HEK293 (cell line): ENCODE measurements around the gene ACADM.
"Not testable (repeated sequence)": the region's sequence is repeated elsewhere in the genome, so short reads cannot be mapped to it uniquely, and the experiment has no call there.

ENCODE experiments used
- CTCF ChIA-PET: fragments of 350-600 bp; formaldehyde crosslinking; extraction: SDS; loops from one replicate; lab custom pipeline; 2021; ENCODE audit warnings: antibody characterized with exemption; lab: Yijun Ruan, JAX
- POLR2A ChIA-PET: fragments of 300-600 bp; formaldehyde crosslinking; extraction: SDS; loops from one replicate; lab custom pipeline; 2020; ENCODE audit warnings: antibody characterized with exemption, inconsistent platforms; lab: Yijun Ruan, JAX
- H3K27ac ChIP-seq: fragments of 200-500 bp; sonication (Bioruptor generic); 2 replicates; pipeline ENCODE4 v1.5.1; 2014; ENCODE audit warnings: low read depth, low read length, control low read depth, inconsistent platforms; ENCODE audit errors: extremely low read depth
- H3K36me3 ChIP-seq, 2 experiments: fragments of 200-500 bp in 1 of 2; sonication (Bioruptor generic) in 1 of 2; 1 replicate in 1 of 2; 2 replicates in 1 of 2; pipeline ENCODE4 v1.5.1; 2014 to 2017; ENCODE audit warnings: inconsistent platforms in 2 of 2, low read length in 2 of 2; ENCODE audit not compliant: control insufficient read depth in 2 of 2, insufficient read depth in 1 of 2
- H3K4me1 ChIP-seq: fragments of 200-500 bp; sonication (Bioruptor generic); 2 replicates; pipeline ENCODE4 v1.5.1; 2014; ENCODE audit warnings: mild to moderate bottlenecking, low read length, inconsistent platforms; ENCODE audit not compliant: control insufficient read depth, insufficient read depth
- H3K4me3 ChIP-seq: 2 replicates; pipeline ENCODE4 v1.5.1; 2011; ENCODE audit warnings: low read depth, mild to moderate bottlenecking, control low read depth, low read length, moderate library complexity
- H3K9me3 ChIP-seq: fragments of 200-500 bp; sonication (Bioruptor generic); 2 replicates; pipeline ENCODE4 v1.5.1; 2014; ENCODE audit warnings: low read depth, low read length, inconsistent platforms; ENCODE audit not compliant: control insufficient read depth, insufficient read depth
- GFI1B ChIP-seq: fragments of 450-650 bp; formaldehyde crosslinking; IDR thresholded peaks from 2 replicates; pipeline ENCODE4 v1.5.1; 2016; ENCODE audit warnings: missing biosample characterization, missing genetic modification characterization
- HOXD13 ChIP-seq: sonication (generic); formaldehyde crosslinking; IDR thresholded peaks from 2 replicates; pipeline ENCODE4 v1.8.0; 2022; ENCODE audit warnings: missing genetic modification reagents, borderline replicate concordance
- KLF8 ChIP-seq: fragments of 450-650 bp; formaldehyde crosslinking; IDR thresholded peaks from 2 replicates; pipeline ENCODE4 v1.5.1; 2016; ENCODE audit warnings: missing biosample characterization, missing genetic modification characterization
- SCRT2 ChIP-seq: fragments of 450-650 bp; formaldehyde crosslinking; IDR thresholded peaks from 2 replicates; pipeline ENCODE4 v1.5.1; 2016; ENCODE audit warnings: missing biosample characterization, missing genetic modification characterization
- SP2 ChIP-seq: fragments of 450-650 bp; formaldehyde crosslinking; IDR thresholded peaks from 2 replicates; pipeline ENCODE4 v1.5.1; 2016; ENCODE audit warnings: missing biosample characterization, missing genetic modification characterization
- ZBTB17 ChIP-seq: fragments of 450-650 bp; formaldehyde crosslinking; IDR thresholded peaks from 2 replicates; pipeline ENCODE4 v1.5.1; 2016; ENCODE audit warnings: missing biosample characterization, missing genetic modification characterization
- ZBTB7A ChIP-seq: fragments of 450-650 bp; formaldehyde crosslinking; IDR thresholded peaks from 2 replicates; pipeline ENCODE4 v1.5.1; 2016; ENCODE audit warnings: low read depth, missing biosample characterization, missing genetic modification characterization
- ZFP3 ChIP-seq: fragments of 450-650 bp; formaldehyde crosslinking; IDR thresholded peaks from 2 replicates; pipeline ENCODE4 v1.5.1; 2016; ENCODE audit warnings: low read depth, missing biosample characterization, missing genetic modification characterization
- ZNF155 ChIP-seq: fragments of 450-650 bp; formaldehyde crosslinking; IDR thresholded peaks from 2 replicates; pipeline ENCODE4 v1.5.1; 2016; ENCODE audit warnings: missing biosample characterization, missing genetic modification characterization
- ZNF175 ChIP-seq: fragments of 450-650 bp; formaldehyde crosslinking; IDR thresholded peaks from 2 replicates; pipeline ENCODE4 v1.5.1; 2016; ENCODE audit warnings: missing biosample characterization, missing genetic modification characterization
- ZNF239 ChIP-seq: fragments of 450-650 bp; formaldehyde crosslinking; IDR thresholded peaks from 2 replicates; pipeline ENCODE4 v1.5.1; 2016; ENCODE audit warnings: missing biosample characterization, missing genetic modification characterization
- ZNF416 ChIP-seq: fragments of 450-650 bp; formaldehyde crosslinking; IDR thresholded peaks from 2 replicates; pipeline ENCODE4 v1.5.1; 2016; ENCODE audit warnings: missing biosample characterization, missing genetic modification characterization
- ZNF600 ChIP-seq: fragments of 450-650 bp; formaldehyde crosslinking; IDR thresholded peaks from 2 replicates; pipeline ENCODE4 v1.5.1; 2016; ENCODE audit warnings: missing biosample characterization, missing genetic modification characterization
- ZNF624 ChIP-seq: fragments of 450-650 bp; formaldehyde crosslinking; IDR thresholded peaks from 2 replicates; pipeline ENCODE4 v1.5.1; 2017; ENCODE audit warnings: missing biosample characterization, missing genetic modification characterization
- ZNF660 ChIP-seq: fragments of 450-650 bp; IDR thresholded peaks from 2 replicates; pipeline ENCODE4 v1.5.1; 2018; ENCODE audit warnings: missing biosample characterization, mild to moderate bottlenecking, missing genetic modification characterization
- ZNF76 ChIP-seq: fragments of 450-650 bp; formaldehyde crosslinking; IDR thresholded peaks from 2 replicates; pipeline ENCODE4; 2016; ENCODE audit warnings: low read depth, missing biosample characterization, missing genetic modification characterization, borderline replicate concordance
- ZNF776 ChIP-seq: fragments of 450-650 bp; formaldehyde crosslinking; IDR thresholded peaks from 2 replicates; pipeline ENCODE4 v1.5.0; 2017; ENCODE audit warnings: missing biosample characterization, missing genetic modification characterization, borderline replicate concordance
- TF ChIP-seq, protein P1 (sequence below): fragments of 450-650 bp; formaldehyde crosslinking; IDR thresholded peaks from 2 replicates; pipeline ENCODE4 v1.5.1; 2016; ENCODE audit warnings: missing biosample characterization, missing genetic modification characterization
- TF ChIP-seq, protein P2 (sequence below): fragments of 450-650 bp; formaldehyde crosslinking; IDR thresholded peaks from 2 replicates; pipeline ENCODE4 v1.5.1; 2016; ENCODE audit warnings: missing biosample characterization, missing genetic modification characterization, borderline replicate concordance
- TF ChIP-seq, protein P3 (sequence below): fragments of 450-650 bp; formaldehyde crosslinking; IDR thresholded peaks from 2 replicates; pipeline ENCODE4 v1.5.1; 2017; ENCODE audit warnings: missing biosample characterization, missing genetic modification characterization

ACADM gene

DNA sequence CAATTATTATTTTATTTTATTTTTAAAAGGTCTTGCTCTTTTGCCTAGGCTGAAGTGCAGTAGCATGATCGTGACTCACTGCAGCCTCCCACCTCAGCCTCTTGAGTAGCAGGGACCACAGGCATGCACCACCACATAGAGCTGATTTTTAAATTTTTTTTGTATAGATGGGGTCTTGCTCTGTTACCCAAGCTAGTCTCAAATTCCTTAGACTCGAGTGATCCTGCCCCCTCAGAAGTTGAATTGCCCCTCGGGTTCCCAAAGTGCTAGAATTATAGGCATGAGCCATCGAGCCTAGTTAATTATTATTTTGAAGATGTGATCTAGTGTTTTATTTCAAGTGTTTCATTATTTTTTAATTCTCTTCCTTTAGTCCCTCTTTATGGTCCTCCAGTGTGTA lies 84.4 kb downstream of the ACADM start:
- TF ChIP-seq ZNF776 (tag by site-specific recombination) = no peak
- Histone ChIP-seq H3K4me1 (no peaks in the 10 kb centered on the region), H3K36me3 (no peaks in the 10 kb centered on the region; a peak in 1 of 3 replicates), H3K9me3 (no peaks in the 10 kb centered on the region), H3K27ac (no peak overlapping the region), H3K4me3 (no peak overlapping the region)
- CTCF ChIA-PET = interaction anchor here (0.7 kb wide), 1 partner anchor 70 kb away, joined by 3 read pairs; no protein-coding TSS in a partner anchor
- POLR2A ChIA-PET = no interaction called here

DNA sequence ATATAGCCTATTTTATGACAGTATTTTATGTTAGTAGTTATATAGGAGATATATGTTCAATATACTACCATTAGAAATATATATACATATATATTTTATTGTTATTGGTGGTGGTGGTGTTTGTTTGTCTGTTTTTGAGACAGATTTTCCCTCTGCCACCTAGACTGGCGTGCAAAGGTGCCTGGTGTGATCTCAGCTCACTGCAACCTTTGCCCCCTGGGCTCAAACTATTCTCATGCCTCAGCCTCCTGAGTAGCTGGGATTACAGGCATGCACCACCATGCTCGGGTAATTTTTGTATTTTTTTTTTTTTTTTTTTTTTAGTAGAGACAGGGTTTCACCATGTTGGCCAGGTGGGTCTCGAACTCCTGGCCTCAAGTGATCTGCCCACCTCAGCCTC lies 85.6 kb downstream of the ACADM start:
- POLR2A ChIA-PET, H3K4me1 ChIP-seq, H3K27ac ChIP-seq, H3K9me3 ChIP-seq, H3K4me3 ChIP-seq, H3K36me3 ChIP-seq, CTCF ChIA-PET: not testable (repeated sequence)

DNA sequence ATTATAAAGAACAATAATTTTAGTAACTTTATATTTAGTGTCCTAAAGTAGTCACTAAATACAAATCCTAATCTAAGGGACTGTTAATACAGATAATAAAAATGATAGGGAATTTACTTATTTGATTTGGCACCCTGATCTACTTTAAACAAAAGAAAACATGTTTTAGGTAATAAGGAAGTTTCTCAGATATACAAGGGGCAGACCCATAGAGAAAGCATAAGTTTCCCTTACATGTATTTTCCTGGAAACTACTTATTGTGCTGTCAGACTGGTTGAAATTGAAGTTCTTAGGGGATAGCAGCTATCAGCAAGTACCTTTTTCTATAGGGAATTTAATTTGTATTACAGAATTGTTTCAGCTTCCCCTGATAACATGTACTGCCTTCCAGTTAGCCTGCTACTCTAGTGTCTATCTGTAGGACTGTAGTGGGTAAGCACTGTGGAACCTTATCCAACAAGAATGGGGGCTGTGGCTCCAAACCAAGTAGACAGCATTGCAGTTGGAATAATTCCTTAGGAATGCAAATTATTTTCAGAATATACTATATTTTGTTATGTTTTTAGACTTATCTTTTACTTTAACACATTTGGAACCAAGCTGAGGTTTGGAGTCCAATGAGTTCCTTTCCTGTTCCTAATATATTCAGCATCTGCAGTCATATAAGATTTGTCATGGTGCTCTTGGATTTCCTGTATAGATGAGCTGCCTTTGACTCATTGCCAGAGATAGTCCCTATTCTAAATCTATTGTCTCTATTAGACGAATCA lies 86.9 kb downstream of the ACADM start:
- ChIA-PET CTCF (no interaction called here), POLR2A (no interaction called here)
- no peaks in the 10 kb centered on the region for H3K9me3 ChIP-seq
- H3K27ac ChIP-seq = no peak overlapping the region
- TF ChIP-seq ZBTB17 (tag by site-specific recombination) (no peak), GFI1B (no peak), ZNF660 (tag by site-specific recombination) (no peak), ZFP3 (tag by site-specific recombination) (no peak), ZNF624 (no peak), SCRT2 (tag by site-specific recombination) (no peak)
- TF ChIP-seq, protein P1, sequence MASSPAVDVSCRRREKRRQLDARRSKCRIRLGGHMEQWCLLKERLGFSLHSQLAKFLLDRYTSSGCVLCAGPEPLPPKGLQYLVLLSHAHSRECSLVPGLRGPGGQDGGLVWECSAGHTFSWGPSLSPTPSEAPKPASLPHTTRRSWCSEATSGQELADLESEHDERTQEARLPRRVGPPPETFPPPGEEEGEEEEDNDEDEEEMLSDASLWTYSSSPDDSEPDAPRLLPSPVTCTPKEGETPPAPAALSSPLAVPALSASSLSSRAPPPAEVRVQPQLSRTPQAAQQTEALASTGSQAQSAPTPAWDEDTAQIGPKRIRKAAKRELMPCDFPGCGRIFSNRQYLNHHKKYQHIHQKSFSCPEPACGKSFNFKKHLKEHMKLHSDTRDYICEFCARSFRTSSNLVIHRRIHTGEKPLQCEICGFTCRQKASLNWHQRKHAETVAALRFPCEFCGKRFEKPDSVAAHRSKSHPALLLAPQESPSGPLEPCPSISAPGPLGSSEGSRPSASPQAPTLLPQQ (tag by site-specific recombination) = no peak
- TF ChIP-seq, protein P2, sequence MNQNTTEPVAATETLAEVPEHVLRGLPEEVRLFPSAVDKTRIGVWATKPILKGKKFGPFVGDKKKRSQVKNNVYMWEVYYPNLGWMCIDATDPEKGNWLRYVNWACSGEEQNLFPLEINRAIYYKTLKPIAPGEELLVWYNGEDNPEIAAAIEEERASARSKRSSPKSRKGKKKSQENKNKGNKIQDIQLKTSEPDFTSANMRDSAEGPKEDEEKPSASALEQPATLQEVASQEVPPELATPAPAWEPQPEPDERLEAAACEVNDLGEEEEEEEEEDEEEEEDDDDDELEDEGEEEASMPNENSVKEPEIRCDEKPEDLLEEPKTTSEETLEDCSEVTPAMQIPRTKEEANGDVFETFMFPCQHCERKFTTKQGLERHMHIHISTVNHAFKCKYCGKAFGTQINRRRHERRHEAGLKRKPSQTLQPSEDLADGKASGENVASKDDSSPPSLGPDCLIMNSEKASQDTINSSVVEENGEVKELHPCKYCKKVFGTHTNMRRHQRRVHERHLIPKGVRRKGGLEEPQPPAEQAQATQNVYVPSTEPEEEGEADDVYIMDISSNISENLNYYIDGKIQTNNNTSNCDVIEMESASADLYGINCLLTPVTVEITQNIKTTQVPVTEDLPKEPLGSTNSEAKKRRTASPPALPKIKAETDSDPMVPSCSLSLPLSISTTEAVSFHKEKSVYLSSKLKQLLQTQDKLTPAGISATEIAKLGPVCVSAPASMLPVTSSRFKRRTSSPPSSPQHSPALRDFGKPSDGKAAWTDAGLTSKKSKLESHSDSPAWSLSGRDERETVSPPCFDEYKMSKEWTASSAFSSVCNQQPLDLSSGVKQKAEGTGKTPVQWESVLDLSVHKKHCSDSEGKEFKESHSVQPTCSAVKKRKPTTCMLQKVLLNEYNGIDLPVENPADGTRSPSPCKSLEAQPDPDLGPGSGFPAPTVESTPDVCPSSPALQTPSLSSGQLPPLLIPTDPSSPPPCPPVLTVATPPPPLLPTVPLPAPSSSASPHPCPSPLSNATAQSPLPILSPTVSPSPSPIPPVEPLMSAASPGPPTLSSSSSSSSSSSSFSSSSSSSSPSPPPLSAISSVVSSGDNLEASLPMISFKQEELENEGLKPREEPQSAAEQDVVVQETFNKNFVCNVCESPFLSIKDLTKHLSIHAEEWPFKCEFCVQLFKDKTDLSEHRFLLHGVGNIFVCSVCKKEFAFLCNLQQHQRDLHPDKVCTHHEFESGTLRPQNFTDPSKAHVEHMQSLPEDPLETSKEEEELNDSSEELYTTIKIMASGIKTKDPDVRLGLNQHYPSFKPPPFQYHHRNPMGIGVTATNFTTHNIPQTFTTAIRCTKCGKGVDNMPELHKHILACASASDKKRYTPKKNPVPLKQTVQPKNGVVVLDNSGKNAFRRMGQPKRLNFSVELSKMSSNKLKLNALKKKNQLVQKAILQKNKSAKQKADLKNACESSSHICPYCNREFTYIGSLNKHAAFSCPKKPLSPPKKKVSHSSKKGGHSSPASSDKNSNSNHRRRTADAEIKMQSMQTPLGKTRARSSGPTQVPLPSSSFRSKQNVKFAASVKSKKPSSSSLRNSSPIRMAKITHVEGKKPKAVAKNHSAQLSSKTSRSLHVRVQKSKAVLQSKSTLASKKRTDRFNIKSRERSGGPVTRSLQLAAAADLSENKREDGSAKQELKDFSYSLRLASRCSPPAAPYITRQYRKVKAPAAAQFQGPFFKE (tag by site-specific recombination) = no peak
- no peak overlapping the region for H3K4me3 ChIP-seq
- H3K36me3 ChIP-seq = no peaks in the 10 kb centered on the region; a peak in 1 of 3 replicates
- no peaks in the 10 kb centered on the region for H3K4me1 ChIP-seq

DNA sequence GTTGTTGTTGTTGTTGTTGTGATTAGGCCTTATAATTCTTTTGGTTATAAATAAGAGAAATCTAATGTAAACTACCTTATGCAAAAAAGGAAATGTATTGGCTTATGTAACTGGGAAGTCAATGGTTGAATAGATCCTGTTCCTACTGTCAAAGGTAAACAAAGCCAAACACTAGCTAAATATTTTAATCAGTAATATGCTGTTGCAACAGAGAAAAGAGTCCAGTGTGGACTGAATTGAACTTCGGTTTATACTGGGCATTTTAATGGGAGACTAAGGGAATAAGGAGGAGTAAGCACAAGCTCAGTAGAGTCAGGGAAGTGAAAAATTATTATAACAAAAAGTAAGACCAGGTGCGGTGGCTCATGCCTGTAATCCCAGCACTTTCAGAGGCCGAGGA lies 87.6 kb downstream of the ACADM start:
- Histone ChIP-seq H3K4me1 (no peaks in the 10 kb centered on the region), H3K4me3 (no peak overlapping the region), H3K36me3 (no peaks in the 10 kb centered on the region; a peak in 1 of 3 replicates), H3K9me3 (no peaks in the 10 kb centered on the region), H3K27ac (no peak overlapping the region)
- ChIA-PET CTCF (no interaction called here), POLR2A (no interaction called here)
- TF ChIP-seq SP2 (no peak), ZNF239 (tag by site-specific recombination) (no peak), ZNF416 (tag by site-specific recombination) (no peak), ZNF175 (no peak), ZNF600 (tag by site-specific recombination) (no peak), KLF8 (no peak), ZBTB7A (tag by site-specific recombination) (no peak), ZNF76 (tag by site-specific recombination) (no peak), ZNF155 (no peak), HOXD13 (CRISPR knock-in tag) (no peak)
- TF ChIP-seq, protein P3, sequence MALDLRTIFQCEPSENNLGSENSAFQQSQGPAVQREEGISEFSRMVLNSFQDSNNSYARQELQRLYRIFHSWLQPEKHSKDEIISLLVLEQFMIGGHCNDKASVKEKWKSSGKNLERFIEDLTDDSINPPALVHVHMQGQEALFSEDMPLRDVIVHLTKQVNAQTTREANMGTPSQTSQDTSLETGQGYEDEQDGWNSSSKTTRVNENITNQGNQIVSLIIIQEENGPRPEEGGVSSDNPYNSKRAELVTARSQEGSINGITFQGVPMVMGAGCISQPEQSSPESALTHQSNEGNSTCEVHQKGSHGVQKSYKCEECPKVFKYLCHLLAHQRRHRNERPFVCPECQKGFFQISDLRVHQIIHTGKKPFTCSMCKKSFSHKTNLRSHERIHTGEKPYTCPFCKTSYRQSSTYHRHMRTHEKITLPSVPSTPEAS = no peak
